Uterus (tissue), 4 donors: ENCODE data around the gene ASTN2. TPM values are rescaled to one million over a fixed set of nuclear protein-coding genes. Genes with fewer than 3 reads are reported as not detected.
"Not testable (repeated sequence)": the region's sequence is repeated elsewhere in the genome, so short reads cannot be mapped to it uniquely, and the experiment has no call there.

Experiments used
- DNase-seq, 2 donors: peaks; one replicate each; pipeline ENCODE4 v3.0.0-alpha.2; 2019 to 2020
- H3K27ac ChIP-seq, 2 donors: fragments of 200-600 bp; sonication (generic); 1 replicate in 1 of 2; 2 replicates in 1 of 2; pipeline ENCODE4 v1.5.1; 2016 to 2018
- H3K27me3 ChIP-seq, 2 donors: fragments of 200-600 bp; sonication (generic); one replicate each; pipeline ENCODE4 v1.5.1; 2018 to 2019; ENCODE audit warnings: control low read depth in 1 of 2
- H3K36me3 ChIP-seq, 2 donors: fragments of 200-600 bp; sonication (generic); one replicate each; pipeline ENCODE4 v1.5.1; 2019; ENCODE audit warnings: control low read depth in 1 of 2
- H3K4me1 ChIP-seq, 2 donors: fragments of 200-600 bp; sonication (generic); one replicate each; pipeline ENCODE4 v1.5.1; 2018 to 2019; ENCODE audit warnings: control low read depth in 1 of 2
- H3K4me3 ChIP-seq, 2 donors: fragments of 200-600 bp; sonication (generic); 1 replicate in 1 of 2; 2 replicates in 1 of 2; pipeline ENCODE4 v1.5.1; 2018 to 2019; ENCODE audit warnings: mild to moderate bottlenecking in 1 of 2
- H3K9me3 ChIP-seq, 2 donors: fragments of 200-600 bp; sonication (generic); one replicate each; pipeline ENCODE4 v1.5.1; 2019; ENCODE audit warnings: control low read depth in 1 of 2
- CTCF ChIP-seq, 4 experiments: fragments of 200-600 bp in 2 of 4; fragments of 450-650 bp in 2 of 4; sonication (generic) in 2 of 4; IDR thresholded peaks; one replicate each; pipeline ENCODE4 v1.5.1; 2016 to 2019; ENCODE audit warnings: antibody characterized with exemption in 4 of 4, mild to moderate bottlenecking in 2 of 4, moderate library complexity in 1 of 4
- POLR2A ChIP-seq, 2 donors: fragments of 450-650 bp; IDR thresholded peaks; one replicate each; pipeline ENCODE4 v1.6.1; 2016; ENCODE audit warnings: antibody characterized with exemption in 2 of 2, mild to moderate bottlenecking in 1 of 2, moderate library complexity in 1 of 2
- intact Hi-C: fragments of 100-400 bp; cut with DNase I; formaldehyde crosslinking; loops from one replicate; pipeline ENCODE4 v1.15.1; 2023; ENCODE audit warnings: low total_unique reads
- total RNA-seq, 4 donors: library from RNA; depleted of rRNA in 3 of 4; stranded (reverse); fragments of >200 nt in 3 of 4; gene quantifications; one replicate each; pipeline versions ENCODE4 v1.1.0 to v1.2.4, GENCODE V29; 2014 to 2023
- donor health status: DM: yes; HTN: yes; CAD: no.

Gene ASTN2
- total RNA-seq, 4 donors from 2014 or later: 1.8 to 8.6 (median 6.7) TPM

- intact Hi-C loops: no loop called here
- DNase-seq: no peak
- Histone ChIP-seq H3K27ac (no peak overlapping the region), H3K27me3 (no peaks in the 10 kb centered on the region), H3K9me3 (no peaks in the 10 kb centered on the region), H3K36me3 (no peaks in the 10 kb centered on the region), H3K4me1 (no peaks in the 10 kb centered on the region), H3K4me3 (no peak overlapping the region)
- TF ChIP-seq POLR2A (IDR thresholded peaks at IDR 0.05): no peak
- no peak for TF ChIP-seq CTCF (IDR thresholded peaks at IDR 0.05)
These were observed 570.8 kb downstream of the ASTN2 start for GRCh38 chr9:116843863-116844620.

GRCh38 chr9:116842658-116843057 lies 572.2 kb downstream of the ASTN2 start:
- TF ChIP-seq POLR2A (IDR thresholded peaks at IDR 0.05) (no peak), CTCF (IDR thresholded peaks at IDR 0.05) (no peak)
- H3K4me1 ChIP-seq: no peaks in the 10 kb centered on the region

GRCh38 chr9:116838468-116838867 lies 576.4 kb downstream of the ASTN2 start:
- H3K4me1 ChIP-seq, H3K27me3 ChIP-seq, intact Hi-C loops, H3K4me3 ChIP-seq, H3K27ac ChIP-seq, DNase-seq, H3K9me3 ChIP-seq, H3K36me3 ChIP-seq: not testable (repeated sequence)

More at GRCh38 chr9:116842658-116843057, 572.2 kb downstream of the ASTN2 start:
- H3K27ac ChIP-seq: no peak overlapping the region
- DNase-seq: no peak
- intact Hi-C loops: no loop called here
- no peaks in the 10 kb centered on the region for H3K9me3 ChIP-seq
- no peaks in the 10 kb centered on the region for H3K27me3 ChIP-seq
- H3K4me3 ChIP-seq: no peak overlapping the region
- no peaks in the 10 kb centered on the region for H3K36me3 ChIP-seq

GRCh38 chr9:116837018-116837989 lies 577.6 kb downstream of the ASTN2 start:
- H3K36me3 ChIP-seq: no peaks in the 10 kb centered on the region
- intact Hi-C loops: no loop called here
- no peaks in the 10 kb centered on the region for H3K9me3 ChIP-seq
- no peaks in the 10 kb centered on the region for H3K27me3 ChIP-seq
- H3K4me3 ChIP-seq: no peak overlapping the region
- no peak for TF ChIP-seq CTCF (IDR thresholded peaks at IDR 0.05)
- TF ChIP-seq POLR2A (IDR thresholded peaks at IDR 0.05): no peak
- no peak for DNase-seq
- no peak overlapping the region for H3K27ac ChIP-seq
- no peaks in the 10 kb centered on the region for H3K4me1 ChIP-seq

- H3K4me3 ChIP-seq, H3K27ac ChIP-seq, H3K36me3 ChIP-seq, intact Hi-C loops, H3K9me3 ChIP-seq, H3K27me3 ChIP-seq, H3K4me1 ChIP-seq, DNase-seq: not testable (repeated sequence)
These were observed 584.5 kb downstream of the ASTN2 start for GRCh38 chr9:116830321-116830720.
